ENCODE results near the gene VWA2.

VWA2 gene

DNA sequence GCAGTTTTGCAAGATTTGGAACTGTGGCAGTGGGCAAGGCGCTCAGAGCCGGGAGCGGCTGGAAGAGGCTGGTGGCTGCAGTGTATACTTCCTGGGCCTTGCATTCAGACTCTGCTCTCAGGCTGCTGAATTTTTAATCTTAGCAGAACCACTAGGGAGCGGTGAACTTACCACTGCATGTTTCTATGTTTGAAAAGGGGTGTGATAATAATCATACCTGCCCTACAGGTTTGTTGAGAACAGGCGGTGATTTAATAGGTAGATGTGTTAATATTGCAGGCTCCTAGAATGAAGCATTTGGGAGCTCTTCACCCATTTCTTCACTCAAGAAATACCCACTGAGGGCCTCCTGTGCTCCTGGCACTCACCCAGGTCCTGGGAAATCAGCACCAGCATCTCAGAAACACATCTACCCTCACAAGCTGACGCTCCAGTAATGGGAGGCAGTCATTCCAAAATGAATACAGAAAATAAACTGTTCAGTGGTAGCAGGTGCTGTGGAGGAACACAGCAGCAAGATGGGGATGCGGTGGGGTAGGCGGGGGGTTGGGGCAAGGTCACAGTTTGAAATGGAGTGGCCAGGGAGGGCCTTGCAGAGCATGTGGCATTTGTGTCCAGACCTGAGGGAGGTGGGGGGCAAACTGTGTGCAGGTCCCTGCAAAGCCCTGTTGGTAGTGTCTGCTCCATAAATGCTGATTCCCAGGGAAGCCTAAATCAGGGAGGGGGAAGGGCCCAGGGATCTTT lies 41.0 kb downstream of the VWA2 start:
- no peak for DNase-seq (ENCODE audit: low read depth)
- TF ChIP-seq, protein P1, sequence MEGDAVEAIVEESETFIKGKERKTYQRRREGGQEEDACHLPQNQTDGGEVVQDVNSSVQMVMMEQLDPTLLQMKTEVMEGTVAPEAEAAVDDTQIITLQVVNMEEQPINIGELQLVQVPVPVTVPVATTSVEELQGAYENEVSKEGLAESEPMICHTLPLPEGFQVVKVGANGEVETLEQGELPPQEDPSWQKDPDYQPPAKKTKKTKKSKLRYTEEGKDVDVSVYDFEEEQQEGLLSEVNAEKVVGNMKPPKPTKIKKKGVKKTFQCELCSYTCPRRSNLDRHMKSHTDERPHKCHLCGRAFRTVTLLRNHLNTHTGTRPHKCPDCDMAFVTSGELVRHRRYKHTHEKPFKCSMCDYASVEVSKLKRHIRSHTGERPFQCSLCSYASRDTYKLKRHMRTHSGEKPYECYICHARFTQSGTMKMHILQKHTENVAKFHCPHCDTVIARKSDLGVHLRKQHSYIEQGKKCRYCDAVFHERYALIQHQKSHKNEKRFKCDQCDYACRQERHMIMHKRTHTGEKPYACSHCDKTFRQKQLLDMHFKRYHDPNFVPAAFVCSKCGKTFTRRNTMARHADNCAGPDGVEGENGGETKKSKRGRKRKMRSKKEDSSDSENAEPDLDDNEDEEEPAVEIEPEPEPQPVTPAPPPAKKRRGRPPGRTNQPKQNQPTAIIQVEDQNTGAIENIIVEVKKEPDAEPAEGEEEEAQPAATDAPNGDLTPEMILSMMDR (conservative IDR thresholded peaks at IDR 0.05; ENCODE audit: low read depth, low read length): no peak
- no peak overlapping the region for H3K4me3 ChIP-seq (ENCODE audit: low read length)

DNA sequence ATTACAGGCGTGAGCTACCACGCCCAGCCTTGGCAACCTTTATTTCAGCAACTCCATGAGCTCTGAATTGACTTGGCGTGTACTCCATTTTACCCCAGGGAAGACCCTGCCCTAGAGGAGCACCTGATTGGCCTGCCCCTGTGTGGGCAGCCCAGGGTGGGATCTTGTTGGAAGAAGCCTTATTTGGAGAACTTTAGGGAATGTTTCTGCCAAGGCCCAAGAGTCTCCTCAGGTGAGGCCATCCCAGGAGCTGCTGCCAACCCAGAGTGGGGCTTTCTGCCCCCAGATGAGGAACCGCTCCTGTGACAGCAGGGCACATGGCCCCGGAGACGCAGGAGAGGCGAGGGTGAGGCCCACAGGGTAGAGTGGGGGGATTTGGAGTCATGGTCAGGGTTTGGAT lies 42.0 kb downstream of the VWA2 start:
- TF ChIP-seq, protein P1 (conservative IDR thresholded peaks at IDR 0.05; ENCODE audit: low read depth, low read length): no peak
- H3K4me3 ChIP-seq (ENCODE audit: low read length): no peak overlapping the region
- DNase-seq (ENCODE audit: low read depth): no peak

DNA sequence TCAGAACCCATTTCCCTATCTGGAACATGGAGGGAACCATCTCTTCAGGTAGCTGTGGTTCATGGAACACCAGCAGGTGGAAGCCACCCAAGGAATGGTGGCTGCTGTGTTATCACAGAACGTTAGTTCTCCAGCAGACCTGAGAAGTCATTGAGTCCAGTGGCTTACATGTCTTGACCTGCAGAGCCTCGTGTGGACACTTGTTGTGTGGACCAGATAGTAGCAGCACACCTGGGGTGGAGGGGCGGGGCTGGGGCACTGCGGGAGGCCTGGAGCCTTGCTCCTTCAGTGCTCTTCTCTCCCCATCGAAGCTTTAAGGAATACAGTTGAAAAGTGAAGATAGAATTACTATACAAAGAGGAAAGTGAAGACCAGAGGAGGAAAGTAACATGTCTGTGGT lies 42.4 kb downstream of the VWA2 start:
- TF ChIP-seq, protein P1 (conservative IDR thresholded peaks at IDR 0.05; ENCODE audit: low read depth, low read length): no peak
- H3K4me3 ChIP-seq (ENCODE audit: low read length): no peak overlapping the region
- DNase-seq (ENCODE audit: low read depth): no peak

- TF ChIP-seq, protein P1 (conservative IDR thresholded peaks at IDR 0.05; ENCODE audit: low read depth, low read length): no peak
- no peak overlapping the region for H3K4me3 ChIP-seq (ENCODE audit: low read length)
- no peak for DNase-seq (ENCODE audit: low read depth)
Measured at GRCh38 chr10:114282526-114282925, 43.5 kb downstream of the VWA2 start.

- TF ChIP-seq, protein P1 (conservative IDR thresholded peaks at IDR 0.05; ENCODE audit: low read depth, low read length): no peak
- H3K4me3 ChIP-seq (ENCODE audit: low read length): no peak overlapping the region
- no peak for DNase-seq (ENCODE audit: low read depth)
Measured at GRCh38 chr10:114283091-114283490, 44.0 kb downstream of the VWA2 start.

DNA sequence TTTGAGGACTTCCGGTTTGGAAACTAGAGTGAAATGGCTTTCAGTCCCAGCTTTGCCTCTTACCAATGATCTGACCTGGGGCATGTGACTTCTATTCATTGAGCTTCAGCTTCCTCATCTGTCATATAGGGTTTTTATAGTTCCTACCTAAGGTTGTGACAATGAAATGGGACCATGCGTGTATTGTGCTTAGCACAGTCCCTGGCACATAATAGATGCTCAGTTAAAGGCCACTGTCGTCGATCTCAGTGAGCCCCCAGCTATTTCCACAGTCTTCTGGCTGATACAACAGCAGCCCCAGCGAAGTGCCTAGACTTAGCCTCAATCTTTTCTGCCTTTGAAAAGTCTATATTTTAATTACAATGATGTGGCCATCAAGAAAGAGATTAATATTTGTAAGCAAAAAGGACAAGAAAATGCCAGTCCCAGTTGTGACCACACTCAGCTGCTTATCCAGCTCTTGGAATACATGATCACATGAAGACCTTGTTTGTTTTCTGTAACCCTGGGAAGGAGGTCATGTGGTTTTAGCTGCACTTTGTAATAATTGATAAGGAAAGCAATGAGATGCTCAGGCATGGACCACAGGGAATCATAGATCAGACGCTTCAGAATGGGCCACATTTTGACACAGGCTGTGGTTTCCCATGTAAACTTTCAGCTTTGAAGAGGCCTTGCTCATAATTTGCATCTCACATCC lies 44.6 kb downstream of the VWA2 start:
- DNase-seq (ENCODE audit: low read depth): no peak
- H3K4me3 ChIP-seq (ENCODE audit: low read length): no peak overlapping the region
- TF ChIP-seq, protein P1 (conservative IDR thresholded peaks at IDR 0.05; ENCODE audit: low read depth, low read length): no peak

Measured in retinal pigment epithelial cell (primary cell).